ENCODE results near the gene PIAS1.

DNA sequence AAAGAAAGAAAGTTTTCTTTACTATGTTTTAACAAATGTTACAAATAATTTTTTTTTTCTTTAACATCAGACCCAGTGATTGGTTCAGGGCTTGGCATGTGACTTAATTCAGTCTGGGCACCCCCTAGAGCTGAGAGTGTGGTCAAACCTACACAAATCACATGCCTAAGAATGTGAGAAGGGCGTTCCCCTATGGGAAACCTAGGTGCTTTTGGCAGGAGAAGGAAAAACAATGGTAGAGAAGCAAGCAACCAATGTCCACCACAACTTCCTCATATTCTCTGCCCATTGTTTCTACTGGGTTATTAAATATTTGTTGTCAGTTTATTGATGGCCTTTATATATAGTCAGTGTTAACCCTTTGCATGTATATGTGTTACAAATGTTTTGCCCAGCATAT, 21.4 kb upstream of the PIAS1 start:
- TF ChIP-seq POLR2AphosphoS5 (IDR thresholded peaks at IDR 0.05; ENCODE audit: low read depth, low read length) (no peak), REST (IDR thresholded peaks at IDR 0.05; ENCODE audit: insufficient read depth in 1 of 2, low read depth in 2 of 2, low read length in 2 of 2) (no peak), SIN3A (IDR thresholded peaks at IDR 0.05; ENCODE audit: borderline replicate concordance, insufficient read depth, low read length) (no peak), TAF1 (IDR thresholded peaks at IDR 0.05; ENCODE audit: borderline replicate concordance, insufficient read depth, low read length) (no peak)

All from PFSK-1 (cell line).